ENCODE results near the gene STXBP6. TPM values are rescaled to one million over a fixed set of nuclear protein-coding genes. Genes with fewer than 3 reads are reported as not detected.

Gene STXBP6
- total and polyA plus RNA-seq, 2 of the 13 experiments (the other 11 are each of a cell fraction or from before 2014, with no cell fraction given): 35.3 to 42.8 TPM

- TF ChIP-seq ZNF761 (CRISPR knock-in tag; conservative IDR thresholded peaks at IDR 0.05) (0 out of 2 replicates have a peak, but pooled peaks have one; percentile 14), ZNF574 (CRISPR knock-in tag; IDR thresholded peaks at IDR 0.05) (no peak), ZMYM2 (CRISPR knock-in tag; IDR thresholded peaks at IDR 0.05) (peak; percentile 13; the same call in 1 of the 2 replicates), PHF20 (CRISPR knock-in tag; IDR thresholded peaks at IDR 0.05) (0 out of 2 replicates have a peak, but pooled peaks have one; percentile 0), MZF1 (CRISPR knock-in tag; IDR thresholded peaks at IDR 0.05; ENCODE audit: borderline replicate concordance) (0 out of 2 replicates have a peak, but pooled peaks have one; percentile 15), ZNF343 (CRISPR knock-in tag; IDR thresholded peaks at IDR 0.05) (no peak), ZSCAN30 (CRISPR knock-in tag; IDR thresholded peaks at IDR 0.05) (0 out of 2 replicates have a peak, but pooled peaks have one; percentile 44), ZNF121 (CRISPR knock-in tag; IDR thresholded peaks at IDR 0.05) (peak; percentile 73; the same call in 1 of the 2 replicates), SP2 (CRISPR knock-in tag; IDR thresholded peaks at IDR 0.05) (no peak), ZNF563 (CRISPR knock-in tag; IDR thresholded peaks at IDR 0.05) (no peak)
These were observed 233.1 kb downstream of the STXBP6 start (continued) for GRCh38 chr14:24816929-24817211.

All from HepG2 (cell line).